ENCODE data around the gene ZBTB7A. TPM values are rescaled to one million over a fixed set of nuclear protein-coding genes. Genes with fewer than 3 reads are reported as not detected.

ZBTB7A gene
- total RNA-seq, 1 experiment from 2014 or later: 27.9 TPM

DNA sequence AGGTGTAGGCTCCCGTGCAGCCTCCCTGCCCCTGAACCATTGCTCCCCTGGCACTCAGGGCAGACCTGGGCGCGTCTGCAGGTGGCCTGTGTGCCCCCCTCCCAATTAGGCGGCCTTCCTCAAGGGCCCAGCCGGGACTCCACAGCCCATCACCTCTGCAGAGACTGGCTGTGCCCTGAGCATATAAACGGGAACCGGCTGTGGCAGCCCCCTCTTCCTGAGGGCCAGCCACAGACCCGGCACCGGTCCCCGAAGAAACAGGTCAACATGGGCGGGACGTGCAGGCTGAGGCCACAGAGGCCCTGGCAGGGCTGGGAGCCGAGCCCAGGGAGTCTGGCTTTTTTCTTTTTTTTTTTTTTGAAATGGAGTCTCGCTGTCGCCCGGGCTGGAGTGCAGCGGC, 47.1 kb downstream of the ZBTB7A start:
- no peak for ATAC-seq
- no peaks in the 10 kb centered on the region for H3K9me3 Mint-ChIP-seq
- H3K36me3 Mint-ChIP-seq: peaks cover 13% of the 10 kb centered on the region
- H3K4me3 Mint-ChIP-seq: no peak overlapping the region
- CTCF ChIA-PET: interaction anchor here (0.6 kb wide), 1 partner anchor 12 kb away, joined by 4 read pairs; the partner anchor contains the start of gene PIAS4
- no peak for DNase-seq (ENCODE audit: low spot score)
- POLR2A ChIA-PET: interaction anchor here (0.7 kb wide), 1 partner anchor 68 kb away, joined by 3 read pairs; no protein-coding TSS in a partner anchor
- 0 out of 2 replicates have a peak, but pooled peaks cover 3% of the 10 kb centered on the region for H3K4me1 Mint-ChIP-seq
- H3K27me3 Mint-ChIP-seq (ENCODE audit: low read depth): no peaks in the 10 kb centered on the region
- TF ChIP-seq RELA (CRISPR knock-in tag; IDR thresholded peaks at IDR 0.05; ENCODE audit: borderline replicate concordance): no peak
- no peak overlapping the region for H3K27ac Mint-ChIP-seq

DNA sequence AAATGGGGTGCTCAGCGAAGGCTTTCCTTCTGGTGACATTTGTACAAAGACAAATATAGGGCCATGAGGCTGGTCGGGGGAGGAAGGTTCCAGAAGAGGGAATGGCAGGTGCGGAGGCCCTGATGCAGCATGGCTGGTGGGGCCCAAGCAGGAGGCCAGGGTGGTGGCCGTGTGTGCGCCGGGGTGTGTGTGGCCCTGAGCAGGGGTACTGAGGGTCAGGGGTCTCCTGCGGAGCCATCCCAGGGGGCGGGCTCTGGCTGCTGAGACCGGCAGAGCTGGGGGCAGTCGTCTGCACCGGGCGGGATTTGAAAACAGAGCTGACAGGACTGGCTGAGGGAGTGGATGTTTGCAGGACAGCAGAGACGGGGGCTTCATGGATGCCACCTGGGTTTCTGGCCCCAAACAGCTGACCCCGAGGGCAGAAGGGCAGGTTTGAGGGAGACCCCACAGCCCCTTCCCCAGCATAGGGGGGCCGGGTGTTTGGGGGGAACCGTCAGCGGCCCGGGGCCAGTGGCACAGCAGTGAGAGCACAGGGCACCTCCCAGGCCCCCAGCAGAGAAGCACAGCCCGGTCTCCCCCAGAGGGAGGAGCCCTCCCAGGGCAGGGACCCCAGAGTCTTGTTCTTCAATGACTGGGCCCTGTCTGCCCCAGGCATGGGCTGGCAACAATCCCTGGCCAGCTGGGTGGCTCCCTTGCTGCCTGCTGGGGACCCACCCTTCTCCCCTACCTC, 47.8 kb downstream of the ZBTB7A start:
- Mint-ChIP-seq H3K27ac (peak overlapping the region; percentile 42; the same call in 1 of the 2 replicates), H3K4me3 (no peak overlapping the region), H3K36me3 (peaks cover 10% of the 10 kb centered on the region), H3K4me1 (0 out of 2 replicates have a peak, but pooled peaks cover 3% of the 10 kb centered on the region), H3K9me3 (no peaks in the 10 kb centered on the region), H3K27me3 (ENCODE audit: low read depth) (no peaks in the 10 kb centered on the region)
- ChIA-PET POLR2A (no interaction called here), CTCF (no interaction called here)
- TF ChIP-seq ARID4B (CRISPR knock-in tag; IDR thresholded peaks at IDR 0.05; ENCODE audit: borderline replicate concordance) (no peak), CTCF (IDR thresholded peaks at IDR 0.05) (no peak), CREB1 (CRISPR knock-in tag; IDR thresholded peaks at IDR 0.05) (no peak), GABPB1 (CRISPR knock-in tag; IDR thresholded peaks at IDR 0.05) (no peak), TCF7 (CRISPR knock-in tag; IDR thresholded peaks at IDR 0.05; ENCODE audit: low read depth) (no peak), KAT7 (CRISPR knock-in tag; IDR thresholded peaks at IDR 0.05; ENCODE audit: borderline replicate concordance) (no peak), ZBTB43 (CRISPR knock-in tag; IDR thresholded peaks at IDR 0.05) (no peak), JUN (CRISPR knock-in tag; IDR thresholded peaks at IDR 0.05) (no peak), ZNF512 (CRISPR knock-in tag; IDR thresholded peaks at IDR 0.05; ENCODE audit: borderline replicate concordance) (no peak), FOXJ3 (CRISPR knock-in tag; IDR thresholded peaks at IDR 0.05; ENCODE audit: borderline replicate concordance) (no peak), NFE2L1 (CRISPR knock-in tag; IDR thresholded peaks at IDR 0.05) (no peak), MYBL2 (CRISPR knock-in tag; IDR thresholded peaks at IDR 0.05) (no peak)
- ATAC-seq: no peak
- no peak for DNase-seq (ENCODE audit: low spot score)
